ENCODE results near the gene GPN2. TPM values are rescaled to one million over a fixed set of nuclear protein-coding genes. Genes with fewer than 3 reads are reported as not detected.

GPN2 gene
- total and polyA plus RNA-seq, 9 of the 15 experiments (the other 6 are each of a cell fraction or from before 2014, with no cell fraction given): 9.9 to 58.8 (median 20.4) TPM

DNA sequence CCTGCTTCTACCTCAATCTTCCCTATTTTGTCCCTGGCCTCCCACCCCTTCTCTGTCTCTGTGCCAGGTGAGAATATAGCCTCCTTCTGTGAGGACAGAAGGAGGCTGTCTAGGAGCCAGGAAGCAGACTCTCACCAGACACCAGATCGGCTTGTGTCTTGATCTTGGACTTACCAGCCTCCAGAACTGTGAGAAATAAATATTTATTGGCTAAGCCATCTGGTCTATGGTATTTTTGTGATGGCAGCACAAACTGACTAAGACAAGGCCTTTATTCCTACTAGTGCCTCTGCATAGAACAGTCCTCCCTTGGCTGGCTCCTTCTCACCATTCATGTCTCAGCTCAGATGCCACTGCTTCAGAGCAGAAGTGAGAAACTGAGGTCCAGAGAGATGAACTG is 1.9 kb downstream of the GPN2 start:
- ATAC-seq (no peak), DNase-seq (ENCODE audit: extremely low read depth in 1 of 4, low spot score in 3 of 4) (no peak), FAIRE-seq (no peak)
- in situ Hi-C loops (cut with MboI): no loop called here
- peaks cover 13 to 27% of the 10 kb centered on the region in 2 experiments for H3K4me1 ChIP-seq (replicated peaks in 1 of 2; ENCODE audit: control insufficient read depth in 2 of 2, insufficient read depth in 2 of 2, low read length in 2 of 2)
- BruUV-seq (replicated peaks): no TSS peak
- peaks cover 24% of the 10 kb centered on the region for H3K79me2 ChIP-seq (ENCODE audit: control insufficient read depth, insufficient read depth, low read length)
- H4K20me1 ChIP-seq (replicated peaks; ENCODE audit: control insufficient read depth, insufficient read depth, low read length): peaks cover 7% of the 10 kb centered on the region; the same call in 1 of the 2 replicates
- H2AFZ ChIP-seq (ENCODE audit: low read depth, low read length): no peak overlapping the region
- H3K4me3 ChIP-seq: no peak overlapping the region
- peaks cover 65% of the 10 kb centered on the region for H3K36me3 ChIP-seq (ENCODE audit: control insufficient read depth, insufficient read depth, low read length)
- TF ChIP-seq TEAD4 (IDR thresholded peaks at IDR 0.05; ENCODE audit: low read length) (no peak), TEAD4 (CRISPR knock-in tag; IDR thresholded peaks at IDR 0.05; ENCODE audit: borderline replicate concordance) (no peak), SP1 (CRISPR knock-in tag; IDR thresholded peaks at IDR 0.05) (no peak), ZNF274 (IDR thresholded peaks at IDR 0.05; ENCODE audit: borderline replicate concordance, low read depth, low read length) (no peak), FUS (optimal IDR thresholded peaks at IDR 0.05; ENCODE audit: low read depth, low read length) (no peak), BCOR (IDR thresholded peaks at IDR 0.05) (no peak), ZNF140 (CRISPR knock-in tag; IDR thresholded peaks at IDR 0.05) (no peak)
- no peaks in the 10 kb centered on the region for H3K9me3 ChIP-seq (replicated peaks; ENCODE audit: control insufficient read depth, insufficient read depth, low read depth, low read length)
- H3K27ac ChIP-seq (ENCODE audit: extremely low read depth, low read depth, low read length): no peak overlapping the region
- 91% methylated on average over 1 of the region's 1 CpG for WGBS (ENCODE audit: insufficient coverage, low coverage, missing lambda C conversion rate)
- CTCF ChIA-PET (ENCODE audit: low intra/inter-chr PET ratio): no interaction called here
- 0 out of 4 replicates have a peak overlapping the region, but pooled peaks of 1 of the 2 experiments have one; percentile 37 for H3K9ac ChIP-seq (ENCODE audit: insufficient read depth in 1 of 2, low read depth in 2 of 2, low read length in 2 of 2)
- POLR2A ChIA-PET: interaction anchor here (0.6 to 12.0 kb wide), 7 partner anchors 11 to 186 kb away, joined by 3 to 110 read pairs (median 3); partner anchors contain the start of gene GPATCH3
- intact Hi-C loops (cut with micrococcal nuclease): no loop called here
- no peak overlapping the region for H3K4me2 ChIP-seq (ENCODE audit: insufficient read depth, low read length)
- no peaks in the 10 kb centered on the region for H3K9me1 ChIP-seq (ENCODE audit: control insufficient read depth, insufficient read depth, low read length)
- no peaks in the 10 kb centered on the region for H3K27me3 ChIP-seq (ENCODE audit: control insufficient read depth in 2 of 2, insufficient read depth in 2 of 2, low read length in 2 of 2)

DNA sequence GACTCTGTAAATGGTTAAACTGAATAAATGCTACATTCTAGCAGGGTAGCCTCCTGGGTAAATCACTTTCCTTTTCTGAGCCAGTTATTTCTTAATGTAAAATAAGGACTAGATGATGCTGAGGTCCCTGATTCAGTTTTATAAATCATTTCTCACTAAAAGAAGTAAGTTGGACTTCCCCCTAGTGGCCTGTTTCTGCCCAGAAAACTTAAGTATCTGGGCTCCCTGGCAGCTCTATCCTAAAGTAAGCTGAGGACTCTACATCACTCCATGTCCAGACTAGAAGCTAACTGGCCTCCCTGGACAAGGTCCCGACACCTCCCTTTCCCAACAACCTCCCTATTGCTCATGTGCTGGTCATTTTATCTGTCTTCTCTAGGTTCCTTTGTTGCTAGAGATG is 3.0 kb downstream of the GPN2 start:
- Histone ChIP-seq H3K79me2 (ENCODE audit: control insufficient read depth, insufficient read depth, low read length) (peaks cover 24% of the 10 kb centered on the region), H4K20me1 (replicated peaks; ENCODE audit: control insufficient read depth, insufficient read depth, low read length) (peaks cover 7% of the 10 kb centered on the region; the same call in 1 of the 2 replicates), H3K9me3 (replicated peaks; ENCODE audit: control insufficient read depth, insufficient read depth, low read depth, low read length) (no peaks in the 10 kb centered on the region), H3K27ac (ENCODE audit: extremely low read depth, low read depth, low read length) (no peak overlapping the region), H3K4me1 (replicated peaks in 1 of 2; ENCODE audit: control insufficient read depth in 2 of 2, insufficient read depth in 2 of 2, low read length in 2 of 2) (peaks cover 13 to 24% of the 10 kb centered on the region in 2 experiments), H3K27me3 (ENCODE audit: control insufficient read depth in 2 of 2, insufficient read depth in 2 of 2, low read length in 2 of 2) (no peaks in the 10 kb centered on the region), H3K9ac (ENCODE audit: insufficient read depth in 1 of 2, low read depth in 2 of 2, low read length in 2 of 2) (no peak overlapping the region), H3K4me3 (no peak overlapping the region), H3K9me1 (ENCODE audit: control insufficient read depth, insufficient read depth, low read length) (no peaks in the 10 kb centered on the region), H3K36me3 (ENCODE audit: control insufficient read depth, insufficient read depth, low read length) (peaks cover 65% of the 10 kb centered on the region), H2AFZ (ENCODE audit: low read depth, low read length) (no peak overlapping the region), H3K4me2 (ENCODE audit: insufficient read depth, low read length) (no peak overlapping the region)
- 92% methylated on average over 1 of the region's 1 CpG for WGBS (ENCODE audit: insufficient coverage, low coverage, missing lambda C conversion rate)
- ATAC-seq (no peak), FAIRE-seq (no peak), DNase-seq (ENCODE audit: extremely low read depth in 1 of 4, low spot score in 3 of 4) (peak in 1 of 4 experiments; percentile 43)
- POLR2A ChIA-PET: interaction anchor here (0.5 to 12.0 kb wide), 8 partner anchors 12 to 265 kb away, joined by 3 to 110 read pairs (median 4); partner anchors contain the start of gene GPATCH3
- in situ Hi-C loops (cut with MboI): no loop called here
- TF ChIP-seq, protein P1, sequence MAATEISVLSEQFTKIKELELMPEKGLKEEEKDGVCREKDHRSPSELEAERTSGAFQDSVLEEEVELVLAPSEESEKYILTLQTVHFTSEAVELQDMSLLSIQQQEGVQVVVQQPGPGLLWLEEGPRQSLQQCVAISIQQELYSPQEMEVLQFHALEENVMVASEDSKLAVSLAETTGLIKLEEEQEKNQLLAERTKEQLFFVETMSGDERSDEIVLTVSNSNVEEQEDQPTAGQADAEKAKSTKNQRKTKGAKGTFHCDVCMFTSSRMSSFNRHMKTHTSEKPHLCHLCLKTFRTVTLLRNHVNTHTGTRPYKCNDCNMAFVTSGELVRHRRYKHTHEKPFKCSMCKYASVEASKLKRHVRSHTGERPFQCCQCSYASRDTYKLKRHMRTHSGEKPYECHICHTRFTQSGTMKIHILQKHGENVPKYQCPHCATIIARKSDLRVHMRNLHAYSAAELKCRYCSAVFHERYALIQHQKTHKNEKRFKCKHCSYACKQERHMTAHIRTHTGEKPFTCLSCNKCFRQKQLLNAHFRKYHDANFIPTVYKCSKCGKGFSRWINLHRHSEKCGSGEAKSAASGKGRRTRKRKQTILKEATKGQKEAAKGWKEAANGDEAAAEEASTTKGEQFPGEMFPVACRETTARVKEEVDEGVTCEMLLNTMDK (IDR thresholded peaks at IDR 0.05; ENCODE audit: borderline replicate concordance, insufficient read depth, low read depth, low read length, poor library complexity, severe bottlenecking): peak; percentile 29
- TF ChIP-seq ZNF316 (IDR thresholded peaks at IDR 0.05) (no peak), RAD21 (CRISPR knock-in tag; conservative IDR thresholded peaks at IDR 0.05 in 1 of 2, IDR thresholded peaks at IDR 0.05 in 1 of 2) (0 out of 4 replicates have a peak, but pooled peaks of 1 of the 2 experiments have one; percentile 14), CTCF (IDR thresholded peaks at IDR 0.05 in 2 of 3, conservative IDR thresholded peaks at IDR 0.05 in 1 of 3; ENCODE audit: insufficient read depth in 2 of 3, low read depth in 1 of 3, low read length in 3 of 3) (peak in 2 of 3 experiments; percentile 49 to 55; a peak in 2 of 6 replicates)
- intact Hi-C loops (cut with micrococcal nuclease): no loop called here
- BruUV-seq (replicated peaks): no TSS peak
- CTCF ChIA-PET (ENCODE audit: low intra/inter-chr PET ratio): interaction anchor here (0.7 kb wide), 1 partner anchor 420 kb away, joined by 4 read pairs; no protein-coding TSS in a partner anchor

All from K562 (cell line).